H9 (cell line): Measurements from ENCODE around the gene SETD1A. TPM values are rescaled to one million over a fixed set of nuclear protein-coding genes. Genes with fewer than 3 reads are reported as not detected.

Experiments
- DNase-seq: peaks from one replicate; pipeline ENCODE4 v3.0.0-alpha.2; 2017
- H2AFZ ChIP-seq: one replicate; pipeline ENCODE4 v1.6.1; 2013; ENCODE audit warnings: mild to moderate bottlenecking, low read length, control low read depth, moderate library complexity
- H2AK5ac ChIP-seq: 2 replicates; pipeline ENCODE4 v1.6.1; 2013; ENCODE audit warnings: low read length, control low read depth, mixed read lengths; ENCODE audit not compliant: insufficient read length
- H2BK120ac ChIP-seq: one replicate; pipeline ENCODE4 v1.6.1; 2013; ENCODE audit warnings: low read depth, mild to moderate bottlenecking, low read length, control low read depth, inconsistent platforms; ENCODE audit not compliant: poor library complexity, severe bottlenecking
- H2BK12ac ChIP-seq: 2 replicates; pipeline ENCODE4 v1.6.1; 2013; ENCODE audit warnings: low read length, control low read depth, mixed read lengths, low read depth; ENCODE audit not compliant: insufficient read length
- H2BK15ac ChIP-seq: 2 replicates; pipeline ENCODE4 v1.6.1; 2013; ENCODE audit warnings: low read depth, low read length, control low read depth
- H2BK20ac ChIP-seq: one replicate; pipeline ENCODE4 v1.6.1; 2013; ENCODE audit warnings: low read depth, mild to moderate bottlenecking, low read length, control low read depth, inconsistent platforms; ENCODE audit not compliant: poor library complexity, severe bottlenecking
- H2BK5ac ChIP-seq: 2 replicates; pipeline ENCODE4 v1.6.1; 2013; ENCODE audit warnings: low read length, control low read depth, mixed read lengths; ENCODE audit not compliant: insufficient read length
- H3K14ac ChIP-seq: 2 replicates; pipeline ENCODE4 v1.6.1; 2013; ENCODE audit warnings: low read length, control low read depth; ENCODE audit not compliant: insufficient read depth
- H3K18ac ChIP-seq: 2 replicates; pipeline ENCODE4 v1.6.1; 2013; ENCODE audit warnings: low read depth, mild to moderate bottlenecking, mixed read lengths, low read length, control low read depth; ENCODE audit not compliant: insufficient read length
- H3K23ac ChIP-seq: 2 replicates; pipeline ENCODE4 v1.6.1; 2013; ENCODE audit warnings: low read length, control low read depth, mixed read lengths, low read depth; ENCODE audit not compliant: insufficient read length
- H3K23me2 ChIP-seq: 2 replicates; pipeline ENCODE4 v1.6.1; 2013; ENCODE audit warnings: low read depth, mild to moderate bottlenecking, mixed read lengths, low read length, control low read depth; ENCODE audit not compliant: insufficient read length, poor library complexity, severe bottlenecking
- H3K27ac ChIP-seq: 2 replicates; pipeline ENCODE4 v1.5.1; 2013; ENCODE audit warnings: low read length, control low read depth, mixed read lengths, low read depth; ENCODE audit not compliant: insufficient read length
- H3K27me3 ChIP-seq: 2 replicates; pipeline ENCODE4 v1.6.1; 2013; ENCODE audit warnings: low read length, control low read depth, inconsistent platforms; ENCODE audit not compliant: insufficient read depth
- H3K4ac ChIP-seq: 2 replicates; pipeline ENCODE4 v1.6.1; 2013; ENCODE audit warnings: low read depth, mild to moderate bottlenecking, control low read depth, inconsistent platforms, low read length, moderate library complexity
- H3K4me1 ChIP-seq: 2 replicates; pipeline ENCODE4 v1.6.1; 2013; ENCODE audit warnings: low read length, control low read depth, inconsistent platforms; ENCODE audit not compliant: insufficient read depth
- H3K4me2 ChIP-seq: 2 replicates; pipeline ENCODE4 v1.6.1; 2013; ENCODE audit warnings: low read length, control low read depth, mixed read lengths; ENCODE audit not compliant: insufficient read length, insufficient read depth
- H3K56ac ChIP-seq: 2 replicates; pipeline ENCODE4 v1.6.1; 2013; ENCODE audit warnings: low read depth, mild to moderate bottlenecking, mixed read lengths, low read length, control low read depth; ENCODE audit not compliant: insufficient read length
- H3K79me1 ChIP-seq: 2 replicates; pipeline ENCODE4 v1.6.1; 2013; ENCODE audit warnings: low read depth, mild to moderate bottlenecking, moderate library complexity, low read length, control low read depth, inconsistent platforms; ENCODE audit not compliant: insufficient read depth, poor library complexity, severe bottlenecking
- H3K79me2 ChIP-seq: 2 replicates; pipeline ENCODE4 v1.6.1; 2013; ENCODE audit warnings: low read length, control low read depth, inconsistent platforms; ENCODE audit not compliant: insufficient read depth
- H3K9ac ChIP-seq: 2 replicates; pipeline ENCODE4 v1.6.1; 2013; ENCODE audit warnings: low read length, control low read depth, mixed read lengths; ENCODE audit not compliant: insufficient read length; ENCODE audit errors: extremely low read depth
- H3K9me3 ChIP-seq: one replicate; pipeline ENCODE4 v1.6.1; 2013; ENCODE audit warnings: low read depth, low read length, inconsistent platforms; ENCODE audit not compliant: control insufficient read depth
- H3T11ph ChIP-seq: one replicate; pipeline ENCODE4 v1.6.1; 2013; ENCODE audit warnings: mild to moderate bottlenecking, low read length, control low read depth, inconsistent platforms
- H4K20me1 ChIP-seq: one replicate; pipeline ENCODE4 v1.6.1; 2013; ENCODE audit not compliant: control insufficient read depth, insufficient read length, insufficient read depth
- H4K5ac ChIP-seq: 2 replicates; pipeline ENCODE4 v1.6.1; 2013; ENCODE audit warnings: low read depth, mild to moderate bottlenecking, mixed read lengths, low read length, control low read depth; ENCODE audit not compliant: insufficient read length
- H4K8ac ChIP-seq: replicated peaks from 2 replicates; pipeline ENCODE4 v1.6.1; 2013; ENCODE audit warnings: low read length, control low read depth, mixed read lengths, low read depth; ENCODE audit not compliant: insufficient read length
- H4K91ac ChIP-seq: 2 replicates; pipeline ENCODE4 v1.6.1; 2013; ENCODE audit warnings: low read depth, mild to moderate bottlenecking, moderate library complexity, mixed read lengths, low read length, control low read depth; ENCODE audit not compliant: insufficient read length
- H3K27ac Mint-ChIP-seq, 3 experiments: 2 replicates in 2 of 3; 3 replicates in 1 of 3; pipeline ENCODE4 v1.8.0; 2020 to 2021; ENCODE audit warnings: mixed read lengths in 3 of 3, mild to moderate bottlenecking in 1 of 3, moderate library complexity in 1 of 3
- H3K27me3 Mint-ChIP-seq: 2 replicates; pipeline ENCODE4 v1.8.0; 2021; ENCODE audit warnings: low read depth, mild to moderate bottlenecking, moderate library complexity, mixed read lengths
- H3K36me3 Mint-ChIP-seq, 3 experiments: 2 replicates in 2 of 3; 3 replicates in 1 of 3; pipeline ENCODE4 v1.8.0; 2020 to 2021; ENCODE audit warnings: low read depth in 3 of 3, mixed read lengths in 3 of 3; ENCODE audit not compliant: insufficient read depth in 1 of 3
- H3K4me1 Mint-ChIP-seq, 2 experiments: 2 replicates each; pipeline ENCODE4 v1.8.0; 2020; ENCODE audit warnings: mixed read lengths in 2 of 2
- H3K4me3 Mint-ChIP-seq, 2 experiments: 2 replicates in 1 of 2; 3 replicates in 1 of 2; pipeline ENCODE4 v1.8.0; 2020 to 2021; ENCODE audit warnings: mild to moderate bottlenecking in 2 of 2, mixed read lengths in 2 of 2, moderate library complexity in 1 of 2
- H3K9me3 Mint-ChIP-seq, 2 experiments: 2 replicates in 1 of 2; 3 replicates in 1 of 2; pipeline ENCODE4 v1.8.0; 2020; ENCODE audit warnings: mild to moderate bottlenecking in 2 of 2, mixed read lengths in 2 of 2, moderate library complexity in 1 of 2
- CTCF ChIP-seq: fragments of 200-600 bp; sonication (generic); conservative IDR thresholded peaks from 3 replicates; pipeline ENCODE4 v1.8.0; 2021; ENCODE audit warnings: antibody characterized with exemption, mild to moderate bottlenecking
- WGBS: extraction: QIAGEN DNeasy Blood & Tissue Kit; methylation state at CpG from one replicate; pipeline ENCODE4 v1.1.7; 2013; ENCODE audit warnings: missing lambda C conversion rate, low lambda C conversion rate, mixed read lengths; ENCODE audit not compliant: insufficient read length; ENCODE audit errors: extremely low coverage; 5-methylcytosine and 5-hydroxymethylcytosine counted together
- total RNA-seq: library from RNA; stranded (reverse); gene quantifications from 2 replicates; pipeline ENCODE4 v1.2.1, GENCODE V29; 2021

SETD1A gene
- total RNA-seq, 1 experiment from 2014 or later: 36.9 TPM

GRCh38 chr16:30963925-30964511, 6.5 kb downstream of the SETD1A start:
- H3K14ac ChIP-seq: no peak overlapping the region
- no peaks in the 10 kb centered on the region for H3K27me3 ChIP-seq
- H2BK5ac ChIP-seq: no peak overlapping the region
- no peak overlapping the region for H3K4me2 ChIP-seq
- no peak overlapping the region for H4K91ac ChIP-seq
- H3K9me3 Mint-ChIP-seq: no peaks in the 10 kb centered on the region
- H3K79me2 ChIP-seq: no peaks in the 10 kb centered on the region
- H3K4ac ChIP-seq: no peak overlapping the region
- H3K79me1 ChIP-seq: peaks cover under 1% of the 10 kb centered on the region
- no peaks in the 10 kb centered on the region for H3K9me3 ChIP-seq
- no peak overlapping the region for H4K8ac ChIP-seq
- no CpG with 5 or more reads among the region's 18 CpGs for WGBS
- DNase-seq: no peak
- H3K56ac ChIP-seq: no peak overlapping the region
- TF ChIP-seq CTCF: no peak
- no peak overlapping the region for H2BK15ac ChIP-seq
- H3T11ph ChIP-seq: no peak overlapping the region
- no peak overlapping the region for H3K18ac ChIP-seq
- H3K27ac Mint-ChIP-seq: no peak overlapping the region
- no peaks in the 10 kb centered on the region for H3K23me2 ChIP-seq
- peaks cover 0 to 2% of the 10 kb centered on the region in 2 experiments; a peak in 3 of 4 replicates for H3K4me1 Mint-ChIP-seq
- no peaks in the 10 kb centered on the region for H4K20me1 ChIP-seq
- H3K36me3 Mint-ChIP-seq: peaks cover 63 to 91% (median 85%) of the 10 kb centered on the region in 3 experiments
- H4K5ac ChIP-seq: no peak overlapping the region
- no peaks in the 10 kb centered on the region for H3K4me1 ChIP-seq
- H2BK120ac ChIP-seq: no peak overlapping the region
- no peak overlapping the region for H3K4me3 Mint-ChIP-seq
- H2BK12ac ChIP-seq: no peak overlapping the region
- no peak overlapping the region for H2BK20ac ChIP-seq
- no peaks in the 10 kb centered on the region for H3K27me3 Mint-ChIP-seq
- H2AK5ac ChIP-seq: no peak overlapping the region
- no peak overlapping the region for H2AFZ ChIP-seq
- H3K27ac ChIP-seq: no peak overlapping the region
- no peak overlapping the region for H3K23ac ChIP-seq
- no peak overlapping the region for H3K9ac ChIP-seq
